Spleen (tissue), 7 donors: ENCODE measurements around the gene MYO9A.

Source experiments
- POLR2A ChIP-seq, 3 donors: fragments of 450-650 bp; IDR thresholded peaks; one replicate each; pipeline ENCODE4 v1.5.1; 2017; ENCODE audit warnings: antibody characterized with exemption in 3 of 3, mild to moderate bottlenecking in 1 of 3
- POLR2AphosphoS5 ChIP-seq, 3 donors: sonication (generic); formaldehyde crosslinking; IDR thresholded peaks; one replicate each; pipeline ENCODE4 v1.5.1; 2017; ENCODE audit warnings: antibody characterized with exemption in 3 of 3
- TF ChIP-seq, protein P1 (sequence below), 11 experiments: fragments of 200-600 bp in 7 of 11; fragments of 450-650 bp in 4 of 11; sonication (generic) in 4 of 11; IDR thresholded peaks in 8 of 11; conservative IDR thresholded peaks in 3 of 11; 1 replicate in 7 of 11; 2 replicates in 4 of 11; pipeline versions ENCODE4 v1.4.0 to v1.8.0; 2016 to 2021; ENCODE audit warnings: antibody characterized with exemption in 11 of 11, inconsistent platforms in 4 of 11, mild to moderate bottlenecking in 1 of 11
- donor health status: DM: no; HTN: no; CAD: no; lungs with moderate emphysema.
- donor health status: DM: no; HTN: no; CAD: no.
- donor health status: DM: no; HTN: no; CAD: no.

GRCh38 chr15:71775856-71776255 lies 342.1 kb downstream of the MYO9A start:
- TF ChIP-seq POLR2A (IDR thresholded peaks at IDR 0.05) = no peak
- TF ChIP-seq, protein P1, sequence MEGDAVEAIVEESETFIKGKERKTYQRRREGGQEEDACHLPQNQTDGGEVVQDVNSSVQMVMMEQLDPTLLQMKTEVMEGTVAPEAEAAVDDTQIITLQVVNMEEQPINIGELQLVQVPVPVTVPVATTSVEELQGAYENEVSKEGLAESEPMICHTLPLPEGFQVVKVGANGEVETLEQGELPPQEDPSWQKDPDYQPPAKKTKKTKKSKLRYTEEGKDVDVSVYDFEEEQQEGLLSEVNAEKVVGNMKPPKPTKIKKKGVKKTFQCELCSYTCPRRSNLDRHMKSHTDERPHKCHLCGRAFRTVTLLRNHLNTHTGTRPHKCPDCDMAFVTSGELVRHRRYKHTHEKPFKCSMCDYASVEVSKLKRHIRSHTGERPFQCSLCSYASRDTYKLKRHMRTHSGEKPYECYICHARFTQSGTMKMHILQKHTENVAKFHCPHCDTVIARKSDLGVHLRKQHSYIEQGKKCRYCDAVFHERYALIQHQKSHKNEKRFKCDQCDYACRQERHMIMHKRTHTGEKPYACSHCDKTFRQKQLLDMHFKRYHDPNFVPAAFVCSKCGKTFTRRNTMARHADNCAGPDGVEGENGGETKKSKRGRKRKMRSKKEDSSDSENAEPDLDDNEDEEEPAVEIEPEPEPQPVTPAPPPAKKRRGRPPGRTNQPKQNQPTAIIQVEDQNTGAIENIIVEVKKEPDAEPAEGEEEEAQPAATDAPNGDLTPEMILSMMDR (IDR thresholded peaks at IDR 0.05 in 8 of 11, conservative IDR thresholded peaks at IDR 0.05 in 3 of 11) = no peak
- no peak for TF ChIP-seq POLR2AphosphoS5 (IDR thresholded peaks at IDR 0.05)
